Uterus (tissue), 4 donors: ENCODE data around the gene KIF1A. TPM values are rescaled to one million over a fixed set of nuclear protein-coding genes. Genes with fewer than 3 reads are reported as not detected.
"Not testable (repeated sequence)": the region's sequence is repeated elsewhere in the genome, so short reads cannot be mapped to it uniquely, and the experiment has no call there.

ENCODE experiments used
- DNase-seq, 2 donors: peaks; one replicate each; pipeline ENCODE4 v3.0.0-alpha.2; 2019 to 2020
- H3K27ac ChIP-seq, 2 donors: fragments of 200-600 bp; sonication (generic); 1 replicate in 1 of 2; 2 replicates in 1 of 2; pipeline ENCODE4 v1.5.1; 2016 to 2018
- H3K27me3 ChIP-seq, 2 donors: fragments of 200-600 bp; sonication (generic); one replicate each; pipeline ENCODE4 v1.5.1; 2018 to 2019; ENCODE audit warnings: control low read depth in 1 of 2
- H3K36me3 ChIP-seq, 2 donors: fragments of 200-600 bp; sonication (generic); one replicate each; pipeline ENCODE4 v1.5.1; 2019; ENCODE audit warnings: control low read depth in 1 of 2
- H3K4me1 ChIP-seq, 2 donors: fragments of 200-600 bp; sonication (generic); one replicate each; pipeline ENCODE4 v1.5.1; 2018 to 2019; ENCODE audit warnings: control low read depth in 1 of 2
- H3K4me3 ChIP-seq, 2 donors: fragments of 200-600 bp; sonication (generic); 1 replicate in 1 of 2; 2 replicates in 1 of 2; pipeline ENCODE4 v1.5.1; 2018 to 2019; ENCODE audit warnings: mild to moderate bottlenecking in 1 of 2
- H3K9me3 ChIP-seq, 2 donors: fragments of 200-600 bp; sonication (generic); one replicate each; pipeline ENCODE4 v1.5.1; 2019; ENCODE audit warnings: control low read depth in 1 of 2
- CTCF ChIP-seq, 4 experiments: fragments of 200-600 bp in 2 of 4; fragments of 450-650 bp in 2 of 4; sonication (generic) in 2 of 4; IDR thresholded peaks; one replicate each; pipeline ENCODE4 v1.5.1; 2016 to 2019; ENCODE audit warnings: antibody characterized with exemption in 4 of 4, mild to moderate bottlenecking in 2 of 4, moderate library complexity in 1 of 4
- POLR2A ChIP-seq, 2 donors: fragments of 450-650 bp; IDR thresholded peaks; one replicate each; pipeline ENCODE4 v1.6.1; 2016; ENCODE audit warnings: antibody characterized with exemption in 2 of 2, mild to moderate bottlenecking in 1 of 2, moderate library complexity in 1 of 2
- intact Hi-C: fragments of 100-400 bp; cut with DNase I; formaldehyde crosslinking; loops from one replicate; pipeline ENCODE4 v1.15.1; 2023; ENCODE audit warnings: low total_unique reads
- total RNA-seq, 4 donors: library from RNA; depleted of rRNA in 3 of 4; stranded (reverse); fragments of >200 nt in 3 of 4; gene quantifications; one replicate each; pipeline versions ENCODE4 v1.1.0 to v1.2.4, GENCODE V29; 2014 to 2023
- donor health status: DM: yes; HTN: yes; CAD: no.

Gene KIF1A
- total RNA-seq, 4 donors from 2014 or later: 0.37 to 12.9 TPM; not detected in 2

- intact Hi-C loops: no loop called here
- no peaks in the 10 kb centered on the region for H3K4me1 ChIP-seq
- H3K9me3 ChIP-seq: no peaks in the 10 kb centered on the region
- no peak overlapping the region for H3K4me3 ChIP-seq
- no peak for DNase-seq
- TF ChIP-seq POLR2A (IDR thresholded peaks at IDR 0.05): no peak
- no peaks in the 10 kb centered on the region for H3K27me3 ChIP-seq
- H3K27ac ChIP-seq: no peak overlapping the region
- no peaks in the 10 kb centered on the region for H3K36me3 ChIP-seq
Observed at GRCh38 chr2:240703417-240704341, 116.3 kb downstream of the KIF1A start.

DNA sequence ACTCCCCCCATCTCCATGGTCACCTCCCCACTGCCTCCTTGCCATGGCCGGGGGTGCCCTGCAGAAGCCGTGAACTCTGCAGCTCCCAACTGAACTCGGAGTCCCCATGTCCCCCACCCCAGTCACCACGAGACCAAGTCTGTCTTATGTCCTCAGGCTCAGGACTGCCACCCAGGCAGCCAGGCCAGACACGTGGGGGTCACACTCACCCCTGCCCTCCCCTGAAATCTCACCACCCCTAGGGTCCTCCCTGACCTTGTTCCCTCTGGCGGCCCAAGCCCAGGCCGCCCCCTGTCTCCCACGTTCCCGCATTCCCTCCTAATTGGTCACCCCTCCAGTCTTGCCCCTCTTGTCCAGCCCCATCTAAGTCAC lies 117.4 kb downstream of the KIF1A start:
- no peak for DNase-seq
- TF ChIP-seq CTCF (IDR thresholded peaks at IDR 0.05) (no peak), POLR2A (IDR thresholded peaks at IDR 0.05) (no peak)

GRCh38 chr2:240701736-240702639 lies 118.0 kb downstream of the KIF1A start:
- Histone ChIP-seq H3K4me1 (no peaks in the 10 kb centered on the region), H3K36me3 (no peaks in the 10 kb centered on the region), H3K4me3 (no peak overlapping the region), H3K27ac (no peak overlapping the region), H3K27me3 (no peaks in the 10 kb centered on the region), H3K9me3 (no peaks in the 10 kb centered on the region)
- intact Hi-C loops: no loop called here
- TF ChIP-seq POLR2A (IDR thresholded peaks at IDR 0.05) (no peak), CTCF (IDR thresholded peaks at IDR 0.05) (no peak)
- DNase-seq: no peak

More for the DNA sequence above, 117.4 kb downstream of the KIF1A start:
- no peak overlapping the region for H3K4me3 ChIP-seq
- intact Hi-C loops: no loop called here
- H3K27me3 ChIP-seq: no peaks in the 10 kb centered on the region
- no peaks in the 10 kb centered on the region for H3K4me1 ChIP-seq
- H3K27ac ChIP-seq: no peak overlapping the region
- no peaks in the 10 kb centered on the region for H3K36me3 ChIP-seq
- H3K9me3 ChIP-seq: no peaks in the 10 kb centered on the region

GRCh38 chr2:240701091-240701735 lies 118.8 kb downstream of the KIF1A start:
- H3K36me3 ChIP-seq: no peaks in the 10 kb centered on the region
- no peaks in the 10 kb centered on the region for H3K4me1 ChIP-seq
- H3K9me3 ChIP-seq: no peaks in the 10 kb centered on the region
- no peak for DNase-seq
- intact Hi-C loops: no loop called here
- TF ChIP-seq CTCF (IDR thresholded peaks at IDR 0.05) (no peak), POLR2A (IDR thresholded peaks at IDR 0.05) (no peak)
- no peak overlapping the region for H3K4me3 ChIP-seq
- H3K27ac ChIP-seq: no peak overlapping the region
- no peaks in the 10 kb centered on the region for H3K27me3 ChIP-seq

DNA sequence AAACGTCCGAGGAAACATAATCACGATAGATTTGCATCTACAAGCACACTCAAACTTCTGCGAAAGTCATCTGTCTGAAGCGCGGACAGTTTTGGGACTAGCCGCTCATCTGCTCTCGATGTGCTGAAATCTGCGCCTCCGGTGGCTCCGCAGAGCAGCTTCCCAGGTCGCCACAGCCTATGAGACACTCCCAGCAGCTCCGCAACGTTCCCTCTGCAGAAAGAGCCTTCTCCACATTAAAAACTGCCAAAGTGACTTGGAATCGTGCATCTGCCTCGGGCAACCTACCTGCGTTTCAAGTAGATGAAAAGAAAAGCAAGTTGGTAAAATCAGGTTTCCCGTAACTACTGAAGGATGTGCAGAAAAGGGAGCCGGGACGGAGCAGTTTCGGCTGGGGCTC lies 119.4 kb downstream of the KIF1A start:
- intact Hi-C loops, H3K27me3 ChIP-seq, H3K27ac ChIP-seq, H3K4me3 ChIP-seq, DNase-seq, H3K36me3 ChIP-seq, H3K4me1 ChIP-seq, H3K9me3 ChIP-seq: not testable (repeated sequence)

- DNase-seq, H3K4me1 ChIP-seq, H3K4me3 ChIP-seq, H3K27me3 ChIP-seq, H3K27ac ChIP-seq, H3K36me3 ChIP-seq, intact Hi-C loops, H3K9me3 ChIP-seq: not testable (repeated sequence)
Observed at GRCh38 chr2:240699835-240700234, 120.2 kb downstream of the KIF1A start.

DNA sequence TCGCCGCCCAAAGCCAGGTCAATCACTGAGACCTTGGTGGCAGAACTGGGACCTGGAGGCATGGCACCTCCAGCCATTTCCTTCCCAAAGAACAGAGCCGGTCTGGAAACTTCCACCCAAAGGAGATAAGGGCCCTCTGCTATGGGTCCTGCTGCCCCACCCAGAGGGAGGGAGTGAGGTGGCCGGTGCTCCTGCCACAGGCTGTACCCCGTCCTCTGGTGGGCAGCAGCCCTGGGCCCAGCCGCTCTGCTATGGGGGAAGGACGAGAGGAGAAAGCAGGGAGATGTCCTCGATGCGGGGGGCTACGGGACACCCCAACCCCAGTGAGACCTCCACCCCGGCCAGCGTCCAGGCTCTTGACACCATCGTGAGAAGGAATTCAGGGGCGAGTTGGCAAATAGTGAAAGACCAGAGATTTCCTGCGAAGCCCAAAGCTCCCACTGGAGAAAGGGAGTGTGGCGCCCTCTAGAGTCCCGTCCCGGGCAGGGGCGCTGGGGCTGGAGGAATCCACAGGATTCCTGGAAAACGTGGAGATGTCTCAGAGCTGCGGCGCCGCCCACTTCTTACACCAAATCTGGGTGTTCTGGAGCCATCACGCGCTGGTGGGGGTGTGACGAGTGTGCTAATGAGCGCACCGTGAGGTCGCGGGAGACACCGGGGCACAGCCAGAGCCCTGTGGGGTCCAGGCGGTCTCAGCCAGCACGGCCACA lies 121.0 kb downstream of the KIF1A start:
- H3K4me1 ChIP-seq, H3K4me3 ChIP-seq, H3K27me3 ChIP-seq, DNase-seq, H3K9me3 ChIP-seq, intact Hi-C loops, H3K27ac ChIP-seq, H3K36me3 ChIP-seq: not testable (repeated sequence)

DNA sequence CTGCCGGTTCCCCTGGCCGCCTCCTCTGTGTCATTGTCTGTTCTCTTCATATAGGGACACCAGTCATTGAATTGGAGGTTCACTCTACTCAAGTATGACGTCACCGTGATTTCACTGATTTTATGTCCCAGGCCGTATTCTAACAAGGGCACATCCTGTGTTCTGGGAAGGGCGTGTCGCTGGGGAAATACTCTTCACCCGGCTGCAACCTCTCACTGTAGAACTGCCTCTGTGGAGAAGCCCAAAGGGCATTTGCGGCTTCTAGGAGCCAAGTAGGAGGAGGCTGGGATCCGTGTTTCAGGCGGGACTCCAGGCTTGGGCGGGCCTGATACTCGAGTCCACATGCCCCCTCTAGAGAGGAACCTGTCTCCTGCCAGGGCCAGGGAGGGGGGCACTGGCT lies 123.5 kb downstream of the KIF1A start:
- intact Hi-C loops, H3K4me1 ChIP-seq, H3K36me3 ChIP-seq, H3K4me3 ChIP-seq, H3K27me3 ChIP-seq, H3K27ac ChIP-seq, H3K9me3 ChIP-seq, DNase-seq: not testable (repeated sequence)

GRCh38 chr2:240695593-240695992 lies 124.4 kb downstream of the KIF1A start:
- H3K4me1 ChIP-seq, H3K27ac ChIP-seq, H3K4me3 ChIP-seq, H3K36me3 ChIP-seq, H3K9me3 ChIP-seq, H3K27me3 ChIP-seq, DNase-seq, intact Hi-C loops: not testable (repeated sequence)
